ENCODE measurements around the gene SEMA3G.

The SEMA3G gene

DNA sequence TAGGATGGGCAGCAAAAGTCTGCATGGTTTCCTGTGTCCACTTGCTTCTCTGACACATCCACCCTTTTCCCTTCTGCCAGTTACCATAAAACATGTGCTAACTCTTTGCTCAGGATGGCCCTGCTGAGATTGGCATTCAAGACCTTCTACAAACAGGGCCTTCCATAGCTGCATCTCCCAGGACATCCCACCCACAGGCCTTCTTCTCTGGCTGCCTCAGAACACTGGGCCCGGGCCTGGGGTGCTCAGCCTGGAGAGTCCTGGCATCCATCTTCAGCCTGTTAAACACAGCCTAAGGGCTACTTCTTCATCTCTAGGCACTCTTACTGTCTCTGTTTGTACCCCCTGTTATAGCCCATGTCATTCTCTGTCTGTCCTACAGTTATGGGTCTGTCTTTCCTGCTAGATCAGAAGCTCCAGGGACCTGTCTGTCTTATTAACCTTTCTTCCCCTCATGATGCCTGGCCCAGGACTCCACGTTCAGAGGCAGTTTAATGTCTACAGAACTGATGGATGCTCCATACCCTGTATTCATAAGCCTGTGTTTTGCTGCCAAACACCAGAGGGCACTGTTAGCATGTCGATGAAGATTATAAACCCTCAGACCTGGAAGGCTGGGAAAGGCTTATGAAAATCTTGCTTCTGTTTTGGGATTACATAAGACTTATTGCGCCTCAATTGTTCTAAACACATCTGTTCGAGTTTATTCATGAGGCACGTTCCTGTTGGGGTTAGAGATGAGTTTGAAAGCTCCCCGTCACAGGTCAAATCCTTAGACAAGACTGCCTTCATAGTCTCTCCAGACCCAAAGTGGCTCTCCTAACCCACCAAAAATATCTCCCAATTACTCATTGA is 16.5 kb downstream of the SEMA3G start:
- H3K36me3 ChIP-seq (ENCODE audit: insufficient read depth, low read length) = no peaks in the 10 kb centered on the region
- H3K4me3 ChIP-seq (ENCODE audit: low read depth in 1 of 2, low read length in 2 of 2) = no peak overlapping the region
- H2AFZ ChIP-seq (ENCODE audit: low read depth, low read length) = no peak overlapping the region
- H3K27me3 ChIP-seq (ENCODE audit: insufficient read depth, low read length, poor library complexity) = no peaks in the 10 kb centered on the region
- H3K4me2 ChIP-seq (ENCODE audit: insufficient read depth, low read length) = no peak overlapping the region
- no peaks in the 10 kb centered on the region for H3K79me2 ChIP-seq (ENCODE audit: insufficient read depth, low read length)
- no peak overlapping the region for H3K9ac ChIP-seq (ENCODE audit: low read depth, low read length)
- ATAC-seq (ENCODE audit: insufficient read depth, low read depth) (peak; percentile 94), DNase-seq (peak; percentile 52)
- no peaks in the 10 kb centered on the region for H3K9me3 ChIP-seq (ENCODE audit: insufficient read depth, low read length, severe bottlenecking)
- no peaks in the 10 kb centered on the region for H4K20me1 ChIP-seq (ENCODE audit: insufficient read depth, low read length)
- no peaks in the 10 kb centered on the region for H3K4me1 ChIP-seq (ENCODE audit: insufficient read depth, low read length)
- no peak overlapping the region for H3K27ac ChIP-seq (ENCODE audit: low read length)
- no peak for TF ChIP-seq EZH2 (IDR thresholded peaks at IDR 0.05; ENCODE audit: borderline replicate concordance, low read depth, low read length, severe bottlenecking)
- TF ChIP-seq, protein P1, sequence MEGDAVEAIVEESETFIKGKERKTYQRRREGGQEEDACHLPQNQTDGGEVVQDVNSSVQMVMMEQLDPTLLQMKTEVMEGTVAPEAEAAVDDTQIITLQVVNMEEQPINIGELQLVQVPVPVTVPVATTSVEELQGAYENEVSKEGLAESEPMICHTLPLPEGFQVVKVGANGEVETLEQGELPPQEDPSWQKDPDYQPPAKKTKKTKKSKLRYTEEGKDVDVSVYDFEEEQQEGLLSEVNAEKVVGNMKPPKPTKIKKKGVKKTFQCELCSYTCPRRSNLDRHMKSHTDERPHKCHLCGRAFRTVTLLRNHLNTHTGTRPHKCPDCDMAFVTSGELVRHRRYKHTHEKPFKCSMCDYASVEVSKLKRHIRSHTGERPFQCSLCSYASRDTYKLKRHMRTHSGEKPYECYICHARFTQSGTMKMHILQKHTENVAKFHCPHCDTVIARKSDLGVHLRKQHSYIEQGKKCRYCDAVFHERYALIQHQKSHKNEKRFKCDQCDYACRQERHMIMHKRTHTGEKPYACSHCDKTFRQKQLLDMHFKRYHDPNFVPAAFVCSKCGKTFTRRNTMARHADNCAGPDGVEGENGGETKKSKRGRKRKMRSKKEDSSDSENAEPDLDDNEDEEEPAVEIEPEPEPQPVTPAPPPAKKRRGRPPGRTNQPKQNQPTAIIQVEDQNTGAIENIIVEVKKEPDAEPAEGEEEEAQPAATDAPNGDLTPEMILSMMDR (IDR thresholded peaks at IDR 0.05; ENCODE audit: borderline replicate concordance, extremely low read depth, low read length, poor library complexity, severe bottlenecking) = peak; percentile 88

GRCh38 chr3:52423173-52423572 is 21.7 kb downstream of the SEMA3G start:
- H3K9ac ChIP-seq (ENCODE audit: low read depth, low read length) = no peak overlapping the region
- no peaks in the 10 kb centered on the region for H4K20me1 ChIP-seq (ENCODE audit: insufficient read depth, low read length)
- ATAC-seq (ENCODE audit: insufficient read depth, low read depth) (no peak), DNase-seq (no peak)
- H3K4me1 ChIP-seq (ENCODE audit: insufficient read depth, low read length) = no peaks in the 10 kb centered on the region
- H3K9me3 ChIP-seq (ENCODE audit: insufficient read depth, low read length, severe bottlenecking) = no peaks in the 10 kb centered on the region
- no peaks in the 10 kb centered on the region for H3K27me3 ChIP-seq (ENCODE audit: insufficient read depth, low read length, poor library complexity)
- H3K79me2 ChIP-seq (ENCODE audit: insufficient read depth, low read length) = no peaks in the 10 kb centered on the region
- TF ChIP-seq EZH2 (IDR thresholded peaks at IDR 0.05; ENCODE audit: borderline replicate concordance, low read depth, low read length, severe bottlenecking) = no peak
- TF ChIP-seq, protein P1 (IDR thresholded peaks at IDR 0.05; ENCODE audit: borderline replicate concordance, extremely low read depth, low read length, poor library complexity, severe bottlenecking) = no peak
- no peak overlapping the region for H3K4me3 ChIP-seq (ENCODE audit: low read depth in 1 of 2, low read length in 2 of 2)
- H3K4me2 ChIP-seq (ENCODE audit: insufficient read depth, low read length) = no peak overlapping the region
- H3K27ac ChIP-seq (ENCODE audit: low read length) = no peak overlapping the region
- peaks cover 9% of the 10 kb centered on the region; the same call in 1 of the 2 replicates for H3K36me3 ChIP-seq (ENCODE audit: insufficient read depth, low read length)
- no peak overlapping the region for H2AFZ ChIP-seq (ENCODE audit: low read depth, low read length)

GRCh38 chr3:52422669-52423068 is 22.2 kb downstream of the SEMA3G start:
- Histone ChIP-seq H3K79me2 (ENCODE audit: insufficient read depth, low read length) (no peaks in the 10 kb centered on the region; the same call in 1 of the 2 replicates), H4K20me1 (ENCODE audit: insufficient read depth, low read length) (no peaks in the 10 kb centered on the region), H3K9me3 (ENCODE audit: insufficient read depth, low read length, severe bottlenecking) (no peaks in the 10 kb centered on the region), H2AFZ (ENCODE audit: low read depth, low read length) (no peak overlapping the region), H3K27me3 (ENCODE audit: insufficient read depth, low read length, poor library complexity) (no peaks in the 10 kb centered on the region), H3K4me1 (ENCODE audit: insufficient read depth, low read length) (no peaks in the 10 kb centered on the region), H3K4me2 (ENCODE audit: insufficient read depth, low read length) (no peak overlapping the region), H3K9ac (ENCODE audit: low read depth, low read length) (no peak overlapping the region), H3K27ac (ENCODE audit: low read length) (no peak overlapping the region), H3K36me3 (ENCODE audit: insufficient read depth, low read length) (peaks cover 10% of the 10 kb centered on the region; the same call in 1 of the 2 replicates), H3K4me3 (ENCODE audit: low read depth in 1 of 2, low read length in 2 of 2) (no peak overlapping the region)
- TF ChIP-seq, protein P1 (IDR thresholded peaks at IDR 0.05; ENCODE audit: borderline replicate concordance, extremely low read depth, low read length, poor library complexity, severe bottlenecking) = no peak
- no peak for TF ChIP-seq EZH2 (IDR thresholded peaks at IDR 0.05; ENCODE audit: borderline replicate concordance, low read depth, low read length, severe bottlenecking)
- ATAC-seq (ENCODE audit: insufficient read depth, low read depth) (no peak), DNase-seq (no peak)
